ENCODE measurements around the gene DERL3. TPM values are rescaled to one million over a fixed set of nuclear protein-coding genes. Genes with fewer than 3 reads are reported as not detected.

DERL3 gene
- total and polyA plus RNA-seq, 2 experiments from 2014 or later: 0.73 to 1.2 TPM

- H3K4me2 ChIP-seq (ENCODE audit: unreplicated experiment): no peak overlapping the region
- WGBS, 2 experiments (ENCODE audit: low coverage in 1 of 2, low lambda C conversion rate in 2 of 2, missing lambda C conversion rate in 2 of 2): 96% methylated on average over 8 of the region's 8 CpGs
- TF ChIP-seq EZH2phosphoT487 (IDR thresholded peaks at IDR 0.05; ENCODE audit: insufficient read depth, low read depth) (no peak), EZH2 (IDR thresholded peaks at IDR 0.05; ENCODE audit: insufficient read depth, poor library complexity, severe bottlenecking) (no peak)
- peaks cover 16% of the 10 kb centered on the region for H3K36me3 ChIP-seq (ENCODE audit: low read depth)
- H2AFZ ChIP-seq: no peak overlapping the region
- H3K9me2 ChIP-seq (ENCODE audit: insufficient read depth): no peaks in the 10 kb centered on the region
- H3K79me2 ChIP-seq (ENCODE audit: insufficient read depth): peaks cover 58% of the 10 kb centered on the region
- H3K27ac ChIP-seq: no peak overlapping the region
- in situ Hi-C loops (cut with MboI): no loop called here
- no peak overlapping the region for H3K9ac ChIP-seq
- peaks cover 10% of the 10 kb centered on the region for H3F3A ChIP-seq (ENCODE audit: insufficient read depth)
- peaks cover 16% of the 10 kb centered on the region for H3K4me1 ChIP-seq (ENCODE audit: insufficient read depth)
- no peaks in the 10 kb centered on the region for H3K9me3 ChIP-seq (ENCODE audit: low read depth)
- DNase-seq: no peak
- no peak overlapping the region for H3K4me3 ChIP-seq
- H3K27me3 ChIP-seq (replicated peaks; ENCODE audit: insufficient read depth): no peaks in the 10 kb centered on the region
- H4K20me1 ChIP-seq (ENCODE audit: insufficient read depth): peaks cover 22% of the 10 kb centered on the region; the same call in 1 of the 2 replicates
Observed at GRCh38 chr22:23793326-23793725, 45.5 kb downstream of the DERL3 start.

DNA sequence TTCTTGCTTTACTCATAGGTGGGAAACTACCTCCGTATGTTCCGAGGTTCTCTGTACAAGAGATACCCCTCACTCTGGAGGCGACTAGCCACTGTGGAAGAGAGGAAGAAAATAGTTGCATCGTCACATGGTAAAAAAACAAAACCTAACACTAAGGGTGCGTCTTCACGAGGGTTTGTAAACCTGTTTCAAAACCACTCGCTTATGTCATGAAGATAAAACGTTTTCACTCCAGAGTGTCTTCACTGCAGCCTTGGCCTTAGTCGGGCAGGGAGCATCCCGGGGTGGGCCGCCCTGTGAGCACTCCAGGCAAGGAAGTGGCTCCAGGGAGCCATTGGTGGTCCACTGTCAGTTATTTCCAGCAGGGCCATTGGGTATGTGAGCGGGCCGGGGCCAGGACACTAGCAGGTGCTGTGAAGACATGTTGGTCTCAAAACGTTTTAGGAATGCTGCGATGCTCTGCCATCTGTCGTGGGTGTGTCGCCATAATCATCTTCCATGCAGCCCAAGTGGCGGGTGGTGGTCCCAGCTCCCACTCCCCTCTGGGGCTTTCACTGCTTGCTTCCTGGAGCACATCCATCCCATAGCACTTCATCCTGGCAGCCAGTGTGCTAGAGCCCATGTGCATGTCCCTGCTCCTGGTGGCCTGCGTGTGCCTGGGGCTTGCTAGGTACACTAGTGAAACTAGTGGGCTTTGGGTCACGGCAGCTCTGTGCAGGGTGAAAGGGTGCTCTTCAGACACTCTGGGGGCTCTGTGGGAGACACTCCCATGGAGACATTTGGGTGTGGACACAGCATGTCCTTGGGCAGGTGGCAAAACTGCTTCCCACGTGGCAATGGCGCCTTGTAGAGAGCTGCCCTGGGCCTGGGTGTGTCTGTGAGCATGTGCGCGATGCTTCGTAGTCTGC, 46.8 kb downstream of the DERL3 start:
- in situ Hi-C loops (cut with MboI): no loop called here
- no peak for TF ChIP-seq EZH2phosphoT487 (IDR thresholded peaks at IDR 0.05; ENCODE audit: insufficient read depth, low read depth)
- TF ChIP-seq EZH2 (IDR thresholded peaks at IDR 0.05; ENCODE audit: insufficient read depth, poor library complexity, severe bottlenecking): no peak
- Histone ChIP-seq H3K27ac (peak overlapping the region; percentile 63), H4K20me1 (ENCODE audit: insufficient read depth) (peaks cover 22% of the 10 kb centered on the region; the same call in 1 of the 2 replicates), H3K9me2 (ENCODE audit: insufficient read depth) (no peaks in the 10 kb centered on the region), H3K4me3 (no peak overlapping the region), H3K4me2 (ENCODE audit: unreplicated experiment) (peak overlapping the region; percentile 49), H3K9me3 (ENCODE audit: low read depth) (no peaks in the 10 kb centered on the region), H2AFZ (no peak overlapping the region), H3K9ac (peak overlapping the region; percentile 43; the same call in 1 of the 2 replicates), H3F3A (ENCODE audit: insufficient read depth) (peaks cover 10% of the 10 kb centered on the region), H3K36me3 (ENCODE audit: low read depth) (peaks cover 16% of the 10 kb centered on the region), H3K79me2 (ENCODE audit: insufficient read depth) (peaks cover 69% of the 10 kb centered on the region), H3K4me1 (ENCODE audit: insufficient read depth) (peaks cover 22% of the 10 kb centered on the region), H3K27me3 (replicated peaks; ENCODE audit: insufficient read depth) (no peaks in the 10 kb centered on the region)
- DNase-seq: no peak
- 65 to 69% methylated on average over 25 of the region's 25 CpGs for WGBS, 2 experiments (ENCODE audit: low coverage in 1 of 2, low lambda C conversion rate in 2 of 2, missing lambda C conversion rate in 2 of 2)

GRCh38 chr22:23790819-23791737, 47.7 kb downstream of the DERL3 start:
- Histone ChIP-seq H3K27ac (peak overlapping the region; percentile 63), H3K9me2 (ENCODE audit: insufficient read depth) (no peaks in the 10 kb centered on the region), H2AFZ (no peak overlapping the region), H3K4me2 (ENCODE audit: unreplicated experiment) (peak overlapping the region; percentile 49), H3K9ac (peak overlapping the region; percentile 43; the same call in 1 of the 2 replicates), H3K27me3 (replicated peaks; ENCODE audit: insufficient read depth) (no peaks in the 10 kb centered on the region), H3K4me3 (no peak overlapping the region), H3K79me2 (ENCODE audit: insufficient read depth) (peaks cover 69% of the 10 kb centered on the region), H3K4me1 (ENCODE audit: insufficient read depth) (peaks cover 27% of the 10 kb centered on the region), H3K36me3 (ENCODE audit: low read depth) (peaks cover 16% of the 10 kb centered on the region), H4K20me1 (ENCODE audit: insufficient read depth) (peaks cover 22% of the 10 kb centered on the region; the same call in 1 of the 2 replicates), H3F3A (ENCODE audit: insufficient read depth) (peaks cover 10% of the 10 kb centered on the region), H3K9me3 (ENCODE audit: low read depth) (no peaks in the 10 kb centered on the region)
- in situ Hi-C loops (cut with MboI): no loop called here
- TF ChIP-seq EZH2phosphoT487 (IDR thresholded peaks at IDR 0.05; ENCODE audit: insufficient read depth, low read depth) (no peak), EZH2 (IDR thresholded peaks at IDR 0.05; ENCODE audit: insufficient read depth, poor library complexity, severe bottlenecking) (no peak)
- peak; percentile 78 for DNase-seq
- 23 to 24% methylated on average over 11 of the region's 11 CpGs for WGBS, 2 experiments (ENCODE audit: low coverage in 1 of 2, low lambda C conversion rate in 2 of 2, missing lambda C conversion rate in 2 of 2)

- Histone ChIP-seq H3K4me2 (ENCODE audit: unreplicated experiment) (no peak overlapping the region), H3K27ac (no peak overlapping the region), H3K4me3 (no peak overlapping the region), H3K9me2 (ENCODE audit: insufficient read depth) (no peaks in the 10 kb centered on the region), H3K36me3 (ENCODE audit: low read depth) (peaks cover 7% of the 10 kb centered on the region), H3K9me3 (ENCODE audit: low read depth) (no peaks in the 10 kb centered on the region), H2AFZ (no peak overlapping the region), H3F3A (ENCODE audit: insufficient read depth) (peaks cover 10% of the 10 kb centered on the region), H3K4me1 (ENCODE audit: insufficient read depth) (peaks cover 27% of the 10 kb centered on the region), H3K79me2 (ENCODE audit: insufficient read depth) (peaks cover 68% of the 10 kb centered on the region), H4K20me1 (ENCODE audit: insufficient read depth) (peaks cover 22% of the 10 kb centered on the region; the same call in 1 of the 2 replicates), H3K27me3 (replicated peaks; ENCODE audit: insufficient read depth) (no peaks in the 10 kb centered on the region), H3K9ac (no peak overlapping the region)
- TF ChIP-seq EZH2 (IDR thresholded peaks at IDR 0.05; ENCODE audit: insufficient read depth, poor library complexity, severe bottlenecking): no peak
- TF ChIP-seq EZH2phosphoT487 (IDR thresholded peaks at IDR 0.05; ENCODE audit: insufficient read depth, low read depth): no peak
- DNase-seq: no peak
- 84 to 88% methylated on average over 4 of the region's 4 CpGs for WGBS, 2 experiments (ENCODE audit: low coverage in 1 of 2, low lambda C conversion rate in 2 of 2, missing lambda C conversion rate in 2 of 2)
- in situ Hi-C loops (cut with MboI): no loop called here
Observed at GRCh38 chr22:23789638-23790037, 49.2 kb downstream of the DERL3 start.

All from GM23248 (cell line).